K562 (cell line): Measurements from ENCODE around the gene SREBF1. TPM values are rescaled to one million over a fixed set of nuclear protein-coding genes. Genes with fewer than 3 reads are reported as not detected.

ENCODE experiments used
- CBFB ChIP-seq: sonication (generic); formaldehyde crosslinking; IDR thresholded peaks from 2 replicates; pipeline ENCODE4 v1.4.0; 2020; ENCODE audit warnings: mild to moderate bottlenecking, missing genetic modification reagents
- CEBPG ChIP-seq, 3 experiments: fragments of 200-800 bp in 1 of 3; sonication (Bioruptor generic) in 1 of 3; sonication (generic) in 1 of 3; formaldehyde crosslinking in 1 of 3; IDR thresholded peaks in 2 of 3; conservative IDR thresholded peaks in 1 of 3; 2 replicates each; pipeline versions ENCODE4 v1.6.1 to v1.8.0; 2016 to 2022; ENCODE audit warnings: missing compliant biosample characterization in 2 of 3, missing genetic modification characterization in 2 of 3, mild to moderate bottlenecking in 1 of 3, missing genetic modification reagents in 1 of 3
- CREB3 ChIP-seq: fragments of 450-650 bp; conservative IDR thresholded peaks from 2 replicates; pipeline ENCODE4 v1.6.1; 2016; ENCODE audit warnings: missing genetic modification characterization, low read depth, mild to moderate bottlenecking, missing compliant biosample characterization, moderate library complexity
- CSDE1 ChIP-seq, 2 experiments: fragments of 450-650 bp; IDR thresholded peaks; 2 replicates each; pipeline ENCODE4 v1.6.1; 2016; ENCODE audit warnings: mild to moderate bottlenecking in 1 of 2
- DPF2 ChIP-seq: fragments of 450-650 bp; IDR thresholded peaks from 2 replicates; pipeline ENCODE4 v1.6.1; 2016
- GTF3C2 ChIP-seq: IDR thresholded peaks from 3 replicates; pipeline ENCODE4 v1.6.1; 2011; ENCODE audit warnings: borderline replicate concordance, mild to moderate bottlenecking, moderate library complexity; ENCODE audit not compliant: insufficient read length; ENCODE audit errors: extremely low read depth
- MCM5 ChIP-seq: fragments of 450-650 bp; IDR thresholded peaks from 2 replicates; pipeline ENCODE4 v1.6.1; 2016; ENCODE audit warnings: low read depth
- MYNN ChIP-seq, 2 experiments: sonication (generic); formaldehyde crosslinking in 1 of 2; IDR thresholded peaks; 2 replicates each; pipeline versions ENCODE4 v1.5.0 to v1.6.1; 2016 to 2020; ENCODE audit warnings: antibody characterized with exemption in 1 of 2, missing genetic modification reagents in 1 of 2
- NFIX ChIP-seq: fragments of 250-450 bp; sonication (Bioruptor Pico); IDR thresholded peaks from 2 replicates; pipeline ENCODE4 v1.4.0; 2020; ENCODE audit warnings: low read depth, mild to moderate bottlenecking, moderate library complexity
- NR3C1 ChIP-seq: sonication (generic); formaldehyde crosslinking; IDR thresholded peaks from 2 replicates; pipeline ENCODE4 v1.8.1; 2022; ENCODE audit warnings: missing genetic modification reagents
- PTTG1 ChIP-seq: fragments of 450-650 bp; IDR thresholded peaks from 2 replicates; pipeline ENCODE4 v1.6.1; 2016; ENCODE audit warnings: low read depth, mild to moderate bottlenecking, missing genetic modification characterization, missing compliant biosample characterization
- TEAD2 ChIP-seq: fragments of 450-650 bp; IDR thresholded peaks from 2 replicates; pipeline ENCODE4 v1.6.1; 2016; ENCODE audit warnings: missing genetic modification characterization, control low read depth, missing compliant biosample characterization
- USF2 ChIP-seq: sonication (generic); formaldehyde crosslinking; IDR thresholded peaks from 2 replicates; pipeline ENCODE4 v1.5.0; 2020; ENCODE audit warnings: missing genetic modification reagents
- ZBTB17 ChIP-seq: fragments of 450-650 bp; formaldehyde crosslinking; IDR thresholded peaks from 2 replicates; pipeline ENCODE4 v1.4.0; 2020; ENCODE audit warnings: mild to moderate bottlenecking
- ZBTB7A ChIP-seq: IDR thresholded peaks from 2 replicates; pipeline ENCODE4 v1.6.1; 2011; ENCODE audit warnings: low read depth, mild to moderate bottlenecking, low read length, moderate library complexity, borderline replicate concordance; ENCODE audit not compliant: control insufficient read depth
- ZBTB8A ChIP-seq: fragments of 450-650 bp; IDR thresholded peaks from 2 replicates; pipeline ENCODE4 v1.6.1; 2018; ENCODE audit warnings: mild to moderate bottlenecking, moderate library complexity; ENCODE audit not compliant: partially characterized antibody
- ZFPM2 ChIP-seq: fragments of 250-450 bp; sonication (Bioruptor Pico); IDR thresholded peaks from 2 replicates; pipeline ENCODE4 v1.5.1; 2022; ENCODE audit warnings: mild to moderate bottlenecking
- ZNF316 ChIP-seq: fragments of 450-650 bp; IDR thresholded peaks from 2 replicates; pipeline ENCODE4 v1.6.1; 2016
- ZNF57 ChIP-seq: fragments of 450-650 bp; formaldehyde crosslinking; IDR thresholded peaks from 2 replicates; pipeline ENCODE4 v1.4.0; 2020; ENCODE audit warnings: mild to moderate bottlenecking, moderate library complexity
- ZNF584 ChIP-seq: fragments of 200-800 bp; sonication (Bioruptor generic); IDR thresholded peaks from 2 replicates; pipeline ENCODE4 v1.6.1; 2016; ENCODE audit warnings: low read depth, mild to moderate bottlenecking, missing genetic modification characterization, missing compliant biosample characterization
- ZNF764 ChIP-seq: fragments of 250-450 bp; sonication (Bioruptor Pico); IDR thresholded peaks from 2 replicates; pipeline ENCODE4 v1.4.0; 2020; ENCODE audit warnings: low read depth, mild to moderate bottlenecking, moderate library complexity
- ZNF77 ChIP-seq: fragments of 250-450 bp; sonication (Bioruptor Pico); IDR thresholded peaks from 2 replicates; pipeline ENCODE4 v1.5.0; 2020
- polyA plus RNA-seq, 8 experiments: library from polyadenylated mRNA; depleted of rRNA in 4 of 8; stranded (reverse) in 5 of 8; unstranded in 3 of 8; fragments of >200 nt; fragmentation: Nextera tagmentation in 2 of 8; fragmentation: Illumina TruSeq in 1 of 8; extraction: Ambion mirVana in 2 of 8; extraction: Trizol in 1 of 8; gene quantifications; 2 replicates each; pipeline versions ENCODE4 v1.2.1 to v1.2.3, GENCODE V29; 2011 to 2014; ENCODE audit warnings: inconsistent platforms in 1 of 8, missing spikeins in 1 of 8
- total RNA-seq, 7 experiments: library from RNA; depleted of rRNA in 6 of 7; stranded (reverse); fragments of >200 nt in 6 of 7; fragmentation: Illumina TruSeq in 2 of 7; extraction: Trizol in 2 of 7; gene quantifications; 2 replicates each; pipeline versions ENCODE4 v1.2.1 to v1.2.3, GENCODE V29; 2011 to 2021; ENCODE audit warnings: low replicate concordance in 1 of 7

The SREBF1 gene
- total and polyA plus RNA-seq, 9 of the 15 experiments (the other 6 are each of a cell fraction or from before 2014, with no cell fraction given) = 1.6 to 169 (median 69.4) TPM

- TF ChIP-seq ZNF57 (CRISPR knock-in tag) = no peak
- no peak for TF ChIP-seq MCM5
- TF ChIP-seq ZNF316 = no peak
- peak; percentile 45; the same call in 1 of the 2 replicates for TF ChIP-seq ZBTB7A
- no peak for TF ChIP-seq GTF3C2
- no peak for TF ChIP-seq NR3C1 (CRISPR knock-in tag)
- no peak for TF ChIP-seq CREB3 (tag)
- TF ChIP-seq CSDE1 (IDR thresholded peaks at IDR 0.05) = no peak
- no peak for TF ChIP-seq ZBTB8A
- no peak for TF ChIP-seq MYNN (IDR thresholded peaks at IDR 0.05)
- no peak for TF ChIP-seq MYNN (CRISPR knock-in tag; IDR thresholded peaks at IDR 0.05)
- TF ChIP-seq PTTG1 (tag) = no peak
- no peak for TF ChIP-seq TEAD2 (tag)
- no peak for TF ChIP-seq CBFB (CRISPR knock-in tag)
- TF ChIP-seq CEBPG (CRISPR knock-in tag; IDR thresholded peaks at IDR 0.05) = no peak
- no peak for TF ChIP-seq CEBPG (tag; conservative IDR thresholded peaks at IDR 0.05 in 1 of 2, IDR thresholded peaks at IDR 0.05 in 1 of 2)
- TF ChIP-seq ZBTB17 (CRISPR knock-in tag) = peak; percentile 62; the same call in 1 of the 2 replicates
- no peak for TF ChIP-seq ZNF77 (CRISPR knock-in tag)
- TF ChIP-seq ZNF584 (CRISPR knock-in tag) = no peak
- no peak for TF ChIP-seq NFIX
- TF ChIP-seq DPF2 = no peak
- TF ChIP-seq ZFPM2 (CRISPR knock-in tag) = no peak
- TF ChIP-seq USF2 (CRISPR knock-in tag) = no peak
- TF ChIP-seq ZNF764 = no peak
Observed at GRCh38 chr17:17812211-17813054, 24.4 kb downstream of the SREBF1 start (continued).
